ENCODE measurements around the gene EXOC4.
"Not testable (repeated sequence)": the region's sequence is repeated elsewhere in the genome, so short reads cannot be mapped to it uniquely, and the experiment has no call there.

Gene EXOC4

DNA sequence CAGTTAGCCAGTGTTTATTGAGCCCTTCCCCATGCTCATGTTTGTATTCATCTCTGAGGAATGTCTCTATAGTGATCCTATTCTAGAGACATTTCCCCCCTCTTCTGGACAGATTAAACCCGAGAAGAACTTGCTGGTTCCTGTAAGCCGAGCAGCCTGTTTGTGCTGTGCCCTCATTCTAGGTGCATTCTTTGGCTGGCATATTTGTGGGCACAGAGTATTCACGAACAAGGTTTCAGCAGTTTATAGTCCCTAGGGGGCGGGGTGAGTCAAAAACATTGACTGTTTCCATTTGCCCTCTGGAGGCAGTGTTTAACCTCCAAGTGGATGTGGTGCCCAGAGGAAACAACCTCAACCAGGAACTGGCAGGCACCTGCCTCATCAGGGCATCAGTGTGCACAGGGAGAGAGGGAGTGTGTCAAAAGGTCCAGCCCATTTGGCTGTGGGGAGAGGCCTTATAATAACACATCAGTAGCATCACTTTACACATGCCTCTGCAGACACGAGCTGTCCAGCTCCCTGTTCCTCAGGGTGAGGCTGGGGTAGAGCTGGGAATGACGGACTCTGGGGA lies 600.9 kb downstream of the EXOC4 start:
- no peak for DNase-seq

DNA sequence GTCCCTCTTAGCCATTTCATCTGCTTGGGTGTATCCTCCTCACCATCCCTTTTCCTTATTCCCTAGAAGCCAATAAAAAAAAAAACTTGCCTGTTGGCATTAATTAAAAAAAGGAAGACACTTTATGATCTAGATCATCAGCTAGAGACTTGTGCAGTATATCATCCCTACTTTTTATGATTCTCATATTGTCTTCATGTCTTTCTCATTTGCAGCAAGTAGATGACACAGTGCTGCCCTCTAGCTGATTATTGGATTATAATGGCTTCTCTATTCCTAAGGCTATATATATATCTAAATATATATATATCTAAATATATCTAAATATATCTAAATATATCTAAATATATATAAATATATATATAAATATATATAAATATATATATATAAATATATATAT lies 601.9 kb downstream of the EXOC4 start:
- DNase-seq: no peak

DNA sequence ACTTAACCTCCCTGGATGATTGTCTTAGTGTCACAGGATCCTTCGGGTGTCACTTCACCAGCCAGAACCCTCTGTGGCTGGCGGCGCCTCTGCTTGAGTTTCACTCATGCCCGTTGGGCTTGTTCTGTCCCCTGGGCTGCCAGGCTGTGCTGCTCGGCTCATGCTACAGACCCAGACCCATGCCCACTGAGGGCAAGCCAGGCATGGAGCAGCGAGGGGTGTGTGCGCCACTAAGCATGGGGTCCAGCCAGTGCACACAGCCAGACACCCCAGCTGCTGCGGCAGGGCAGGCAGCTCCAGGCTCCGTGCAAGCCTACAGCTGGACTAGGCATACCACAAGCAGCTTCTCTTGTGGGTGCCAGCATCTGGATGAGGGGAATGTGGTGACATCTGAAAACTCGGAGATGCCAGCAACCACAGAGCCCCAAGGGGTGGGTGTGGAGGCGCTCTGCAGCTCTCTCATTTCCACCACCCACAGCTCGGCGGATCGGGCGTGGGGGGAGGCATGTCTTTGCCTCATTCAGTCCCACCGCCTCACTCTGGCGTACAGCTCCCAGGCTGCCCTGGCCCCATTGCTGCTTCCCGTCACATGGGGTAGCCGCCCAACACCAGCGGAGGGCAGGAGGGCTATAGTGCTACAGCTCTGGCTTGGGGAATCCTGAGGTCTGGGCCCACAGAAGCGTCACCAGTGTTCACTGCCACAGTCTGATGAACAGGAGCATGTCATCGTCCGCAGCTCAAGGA lies 604.7 kb downstream of the EXOC4 start:
- DNase-seq: no peak

DNA sequence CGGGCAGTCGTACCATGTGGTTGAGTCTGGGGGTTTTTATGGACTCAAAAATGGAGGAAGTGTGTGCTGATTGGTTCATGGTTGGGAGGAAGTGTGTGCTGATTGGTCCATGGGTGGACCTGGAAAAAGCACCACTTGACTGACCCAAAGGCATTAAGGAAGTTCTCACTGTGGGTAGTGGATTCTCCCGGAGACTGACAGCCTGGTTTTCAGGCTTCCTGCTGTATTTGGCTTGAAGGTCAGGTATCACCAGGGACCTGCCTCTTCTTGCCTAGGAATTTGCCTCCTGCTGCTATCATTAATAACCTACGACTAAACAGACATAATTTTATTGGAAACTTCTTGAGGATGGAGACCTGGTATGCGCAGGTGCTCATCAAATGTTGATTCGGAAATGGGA lies 605.4 kb downstream of the EXOC4 start:
- DNase-seq: no peak

DNA sequence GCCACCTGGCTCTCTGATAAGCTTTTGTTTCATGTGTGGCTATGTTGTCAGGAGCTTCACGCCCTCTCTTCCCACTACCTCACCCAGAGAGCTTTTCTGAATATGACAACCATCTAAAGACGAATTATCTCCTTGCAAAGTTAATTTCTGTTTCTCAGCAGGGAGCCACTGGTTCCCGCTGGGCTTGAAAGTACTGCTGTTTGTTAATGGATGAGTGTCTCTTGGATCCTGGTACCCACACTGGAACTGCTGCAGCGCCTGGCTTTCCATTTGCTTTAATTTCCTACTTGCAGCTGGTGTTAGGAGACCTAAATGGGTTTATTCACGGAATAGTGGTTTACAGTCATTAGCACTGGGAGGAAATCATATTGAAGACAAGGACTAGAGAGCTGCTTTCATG lies 606.4 kb downstream of the EXOC4 start:
- no peak for DNase-seq

DNA sequence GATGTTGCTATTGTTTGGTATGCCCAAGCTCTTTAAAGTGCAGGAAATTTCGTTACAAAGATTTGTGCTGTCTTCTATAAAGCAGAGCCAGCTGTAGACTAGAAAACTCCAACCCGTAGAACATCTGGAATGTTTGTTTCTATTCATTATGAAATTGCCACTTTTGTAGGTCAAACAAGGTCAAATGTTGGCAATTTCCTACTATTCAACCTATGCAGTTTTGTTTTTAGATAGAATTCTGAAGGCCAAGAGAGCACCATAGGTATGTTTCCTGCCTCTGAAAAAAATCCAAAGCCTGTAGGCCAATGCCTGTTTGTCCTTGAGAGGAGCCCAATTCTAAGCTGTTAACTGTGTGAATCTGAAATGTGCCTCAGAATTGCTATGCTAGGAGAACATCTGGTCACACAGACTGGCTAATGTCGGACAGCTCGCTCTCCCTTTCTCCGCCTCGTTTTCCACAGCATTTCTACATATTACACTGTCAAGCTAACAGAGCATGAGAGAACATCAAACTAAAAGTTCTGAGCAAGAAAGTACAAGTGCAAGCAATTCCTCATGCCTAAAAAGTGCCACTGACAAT lies 607.1 kb downstream of the EXOC4 start:
- no peak for DNase-seq

DNA sequence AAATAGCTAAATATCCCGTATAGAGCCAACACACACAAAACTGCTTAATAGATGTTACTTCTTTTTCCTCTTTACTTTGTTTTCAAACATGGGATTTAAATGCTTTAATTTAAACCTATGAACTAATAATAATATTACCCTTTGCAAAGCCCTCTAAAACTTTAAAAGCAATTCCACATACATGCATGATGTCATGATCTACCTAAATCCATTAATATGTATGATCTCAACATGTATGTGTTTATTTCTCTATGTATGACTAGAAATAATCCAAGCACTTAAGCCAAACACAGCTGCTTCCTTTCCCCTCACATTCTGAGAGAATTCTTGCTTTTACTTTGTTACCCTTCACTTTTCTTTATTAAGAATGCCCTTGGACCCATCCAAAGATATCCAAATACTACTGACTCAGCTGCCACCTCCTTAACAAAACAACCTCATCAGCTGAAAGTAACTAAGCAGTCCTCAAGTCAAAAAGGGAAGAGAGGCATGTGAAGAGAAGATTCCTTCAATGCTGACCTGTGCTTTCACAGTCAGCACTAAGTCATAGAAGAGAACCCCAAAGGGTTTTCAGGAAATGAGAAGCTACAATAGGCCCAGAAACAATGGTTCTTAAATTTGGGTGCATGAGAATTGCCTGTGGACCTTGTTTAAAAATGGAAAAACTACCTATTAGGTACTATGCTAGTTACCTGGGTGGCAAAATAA lies 607.9 kb downstream of the EXOC4 start:
- no peak for DNase-seq

DNA sequence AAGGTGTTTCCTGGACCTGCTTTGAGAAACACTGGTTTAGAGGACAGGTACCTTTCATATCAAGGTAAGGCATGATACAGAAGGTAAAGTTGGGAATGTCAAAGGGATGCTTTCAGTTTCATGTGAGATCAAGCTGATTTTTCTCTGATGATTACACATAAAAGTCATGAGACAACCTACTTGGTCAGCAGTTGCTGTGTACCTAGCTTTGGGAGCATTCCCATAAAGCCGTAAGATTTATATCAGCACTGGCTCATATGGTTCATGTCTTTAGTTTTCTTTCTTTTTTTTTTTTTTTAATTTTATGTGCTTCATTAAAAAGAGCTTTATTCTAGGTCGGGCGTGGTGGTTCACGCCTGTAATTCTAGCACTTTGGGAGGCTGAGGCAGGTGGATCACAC lies 609.0 kb downstream of the EXOC4 start:
- no peak for DNase-seq

DNA sequence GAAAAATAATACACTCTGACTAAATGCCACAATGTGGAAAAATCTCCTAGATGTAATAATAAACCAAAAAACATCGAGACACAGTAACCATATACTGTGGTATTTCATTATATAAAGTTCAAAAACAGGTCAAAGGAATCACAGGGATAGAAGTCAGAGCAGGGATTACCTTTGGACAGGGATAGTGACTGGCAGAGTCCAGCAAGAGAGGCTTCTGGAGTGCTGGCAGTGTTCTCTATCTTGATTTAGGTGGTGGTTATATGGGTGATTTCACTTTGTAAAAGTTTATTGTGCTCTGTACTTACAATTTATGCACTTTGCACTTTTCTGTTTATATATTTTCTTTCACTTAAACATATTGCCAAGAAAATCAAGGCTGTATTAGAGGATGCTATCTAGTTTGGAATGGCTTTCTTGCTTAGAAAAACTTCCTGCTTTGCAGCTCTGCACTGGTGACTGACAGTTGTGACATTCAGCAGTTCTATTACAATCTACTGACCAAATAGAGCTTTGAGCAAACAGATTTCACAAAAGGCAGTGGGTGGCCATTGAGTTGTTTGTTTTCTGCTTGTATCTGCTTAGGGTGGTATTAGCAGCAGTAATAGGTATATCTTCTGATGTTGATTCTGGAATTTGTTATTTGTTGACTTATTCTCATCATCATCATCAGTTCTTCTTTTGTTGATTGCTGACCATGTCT lies 610.6 kb downstream of the EXOC4 start:
- no peak for DNase-seq

DNA sequence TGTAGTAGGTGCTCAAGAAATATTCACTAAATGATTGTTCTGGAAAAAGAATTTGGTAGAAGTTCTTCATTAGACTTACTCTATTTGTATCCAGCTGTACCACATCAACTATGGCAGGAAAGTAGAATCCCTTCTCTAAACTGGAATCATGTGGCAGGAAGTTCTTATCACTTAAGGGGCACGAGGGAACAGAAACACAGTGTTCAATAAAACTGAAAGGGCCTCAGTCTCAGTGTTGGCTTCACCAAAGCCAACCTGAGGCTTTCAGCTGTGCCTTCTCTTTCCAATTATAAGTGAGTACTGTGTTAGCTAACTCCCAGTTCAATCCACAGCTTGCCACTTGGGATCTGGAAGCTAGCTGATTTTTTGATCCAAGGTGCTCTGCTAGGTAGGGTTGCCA lies 616.7 kb downstream of the EXOC4 start:
- no peak for DNase-seq

DNA sequence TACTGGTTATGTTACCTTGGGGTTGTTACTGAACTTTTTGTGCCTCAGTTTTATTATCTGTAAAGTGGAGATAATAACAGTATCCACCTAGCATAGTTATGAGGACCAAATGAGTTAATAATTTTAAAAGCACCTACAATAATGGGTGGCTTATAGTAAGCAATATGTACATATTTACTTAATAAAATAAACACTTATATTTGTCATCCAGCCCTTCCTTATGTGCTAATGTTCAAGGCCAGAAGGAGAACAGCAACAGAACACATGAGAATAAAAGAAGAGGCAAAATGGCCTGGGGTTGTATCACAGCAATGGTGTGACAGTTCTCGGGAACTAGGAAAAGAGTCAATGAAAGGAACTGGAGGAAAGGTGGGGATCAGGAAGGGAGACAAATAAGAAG lies 618.9 kb downstream of the EXOC4 start:
- DNase-seq: no peak

DNA sequence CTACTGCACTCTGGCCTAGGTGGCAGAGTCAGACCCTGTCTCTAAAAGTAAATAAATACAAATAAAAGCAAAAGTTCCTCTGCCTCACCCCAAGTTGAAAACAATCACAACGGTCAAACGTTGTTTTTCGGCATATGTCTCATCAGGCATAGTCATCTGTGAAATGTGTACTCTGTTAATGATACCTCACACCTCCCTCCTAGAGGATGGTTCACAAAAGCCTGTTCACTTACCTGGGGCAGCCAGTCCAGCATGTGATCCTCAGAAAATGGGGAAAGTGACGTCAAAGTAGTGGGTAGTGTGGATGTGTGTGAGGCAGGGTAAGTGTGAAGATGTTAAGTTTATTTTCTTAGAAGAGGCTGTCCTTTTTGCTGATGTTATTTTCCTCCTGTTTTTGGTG lies 620.3 kb downstream of the EXOC4 start:
- DNase-seq: no peak

DNA sequence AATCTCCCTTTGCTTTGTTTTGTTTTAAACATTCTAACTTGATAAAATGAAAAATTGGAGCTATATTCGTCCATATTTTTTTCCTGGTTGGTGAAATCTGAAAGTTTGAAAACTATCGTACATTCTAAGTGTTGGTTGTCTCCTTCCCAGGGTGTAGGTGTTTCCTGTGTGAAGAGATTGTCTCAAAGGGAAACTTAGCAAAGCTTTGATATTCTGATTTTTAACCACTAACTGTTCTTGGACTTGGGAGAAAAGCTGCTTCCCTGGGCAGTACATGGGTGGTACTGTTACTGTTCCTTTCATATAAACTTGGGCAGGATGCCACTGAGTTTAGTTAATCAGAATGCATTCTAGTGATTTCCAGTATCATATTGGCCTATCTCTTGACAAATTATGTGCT lies 620.8 kb downstream of the EXOC4 start:
- DNase-seq: no peak

DNA sequence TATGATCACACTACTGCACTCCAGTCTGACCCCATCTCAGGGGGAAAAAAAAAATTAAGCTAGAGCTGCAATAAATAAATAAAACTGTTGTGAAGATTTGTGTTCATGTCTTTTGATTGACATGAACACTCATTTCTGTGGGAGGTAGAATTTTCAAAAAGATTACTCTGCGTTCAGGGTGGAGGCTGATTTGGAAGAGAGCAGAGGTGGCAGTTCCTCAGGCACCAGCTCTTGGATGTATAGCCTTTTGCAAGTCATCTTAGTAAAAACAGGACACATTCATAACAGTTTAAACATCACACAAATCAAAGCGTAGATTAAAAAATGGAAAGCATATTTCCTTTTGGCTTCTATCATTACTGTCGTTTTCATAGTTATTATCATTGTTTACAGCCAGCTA lies 630.7 kb downstream of the EXOC4 start:
- no peak for DNase-seq

DNA sequence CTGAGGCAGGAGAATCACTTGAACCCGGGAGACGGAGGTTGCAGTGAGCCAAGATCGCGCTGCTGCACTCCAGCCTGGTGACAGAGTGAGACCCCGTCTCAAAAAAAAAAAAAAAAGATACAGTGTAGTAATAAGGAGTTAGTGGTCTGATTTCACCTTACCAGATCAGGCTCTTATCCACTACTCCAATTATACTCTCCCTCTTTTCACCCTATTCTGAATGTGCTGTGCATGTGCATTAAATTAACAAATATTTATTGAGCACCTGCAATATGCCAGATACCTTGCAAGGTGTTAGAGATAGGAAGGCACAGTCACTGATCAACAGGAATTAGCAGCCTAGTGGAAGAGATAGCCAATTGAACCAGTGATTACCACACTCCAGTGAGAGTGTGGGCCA lies 632.3 kb downstream of the EXOC4 start:
- no peak for DNase-seq

DNA sequence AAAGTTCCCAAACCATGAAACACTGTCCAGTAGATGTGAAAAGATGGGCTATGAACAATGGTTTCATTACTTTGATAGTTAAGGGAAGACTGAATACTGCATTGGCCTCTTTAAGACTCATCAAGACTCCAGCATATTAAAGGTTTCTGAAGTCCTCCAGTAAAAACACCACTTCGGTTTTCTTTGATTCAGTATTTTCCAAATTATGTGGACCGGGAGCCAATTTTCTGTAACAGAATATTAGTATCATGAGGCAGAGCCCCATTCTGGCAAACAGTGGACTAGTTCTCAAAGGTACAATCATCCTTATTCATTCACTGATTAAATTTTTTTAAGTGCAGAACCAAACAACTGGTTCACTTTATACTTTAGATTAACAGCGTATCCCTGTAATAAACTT lies 633.2 kb downstream of the EXOC4 start:
- no peak for DNase-seq

DNA sequence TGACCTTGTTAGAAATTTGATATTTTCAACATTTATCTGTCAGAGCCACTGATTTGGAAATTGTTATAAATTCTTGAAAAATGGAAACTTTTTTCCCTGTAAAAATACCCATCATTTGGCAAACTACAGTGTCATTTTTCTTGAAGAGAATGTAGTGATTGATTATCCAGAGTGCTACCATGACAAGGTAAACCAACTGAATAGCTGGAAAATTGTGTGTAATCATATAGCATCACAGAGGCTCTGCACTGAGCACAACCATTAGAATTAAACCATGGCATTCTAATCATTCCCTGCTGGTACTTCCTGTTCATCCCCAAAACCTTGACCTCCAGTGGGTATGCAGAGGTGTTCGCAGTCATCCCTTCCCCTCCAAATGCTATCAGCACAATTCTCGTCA lies 633.9 kb downstream of the EXOC4 start:
- DNase-seq: no peak

DNA sequence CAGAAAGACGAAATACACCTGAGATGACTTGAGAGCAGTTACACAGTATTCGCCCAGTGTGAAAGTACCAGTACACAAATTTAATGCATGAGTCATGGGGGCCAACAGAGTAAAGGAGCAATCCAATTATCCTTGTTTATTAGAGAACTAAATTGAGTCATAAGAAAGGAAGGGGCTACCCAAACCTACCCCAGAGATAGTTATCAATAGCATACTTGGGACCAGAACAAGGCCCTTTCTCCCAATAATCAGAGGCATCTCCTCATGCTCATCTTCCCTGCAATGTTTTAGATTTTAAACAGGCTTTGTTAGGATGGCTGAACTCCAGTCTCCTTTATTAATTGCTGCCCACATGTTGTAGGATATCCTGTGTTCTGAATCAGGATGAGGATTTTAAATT lies 634.6 kb downstream of the EXOC4 start:
- no peak for DNase-seq

DNA sequence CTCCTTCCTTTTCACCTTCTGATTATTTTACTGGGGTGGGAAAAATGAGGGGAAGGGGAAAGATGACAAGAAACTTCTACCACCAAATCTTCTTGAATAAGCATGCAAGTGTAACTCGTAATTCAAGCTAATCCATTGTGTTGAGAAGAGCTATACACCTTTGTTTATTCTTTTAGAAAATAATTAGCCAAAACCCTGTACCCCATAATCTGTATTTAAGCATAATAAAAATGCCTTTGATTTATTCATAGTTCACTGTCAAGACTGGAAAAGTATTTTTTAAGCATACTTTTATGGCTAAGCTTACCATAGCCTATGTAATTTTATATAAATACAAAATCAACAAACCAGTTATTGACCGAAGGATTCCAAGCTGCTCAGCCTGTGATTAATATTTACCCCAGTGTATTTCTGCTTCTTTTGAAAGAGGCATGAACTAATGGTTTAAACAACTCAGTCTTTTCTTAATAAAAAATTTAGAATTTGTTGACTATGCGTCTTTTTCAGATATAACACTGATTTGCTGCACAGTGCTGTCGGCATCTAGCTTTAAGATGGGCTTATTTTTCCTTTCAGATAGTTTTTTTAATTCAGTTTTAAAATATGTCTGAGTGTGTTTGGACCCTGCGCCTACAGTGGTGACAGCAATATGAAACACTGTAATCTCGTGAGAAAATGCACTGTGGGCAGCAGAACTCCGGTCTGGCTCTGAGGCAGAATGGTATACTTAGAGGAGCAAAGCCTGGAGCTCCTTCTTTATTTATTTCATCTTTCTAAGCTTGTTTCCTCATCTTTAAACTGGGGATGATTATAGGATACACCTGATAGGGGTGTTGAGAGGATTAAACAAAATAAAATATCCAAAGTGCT lies 635.4 kb downstream of the EXOC4 start:
- no peak for DNase-seq

DNA sequence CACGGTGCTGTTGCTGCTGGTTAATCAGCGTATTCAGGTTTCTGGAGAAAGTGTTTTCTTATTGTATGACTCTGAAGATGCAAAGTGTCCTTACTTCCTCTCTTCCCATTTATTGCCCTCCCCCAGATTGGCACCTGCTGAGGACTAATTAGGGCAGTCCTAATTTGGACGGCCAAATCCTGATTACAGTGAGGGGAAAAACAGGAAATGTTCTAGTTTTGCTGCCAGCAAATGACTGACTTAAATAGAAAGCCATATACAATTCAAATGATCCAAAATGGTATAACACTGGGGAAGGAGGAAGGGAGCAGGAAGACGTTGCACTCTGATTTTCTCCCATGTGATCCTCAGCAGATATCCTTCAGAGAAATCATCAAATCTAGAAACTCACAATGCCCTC lies 651.9 kb downstream of the EXOC4 start:
- no peak for DNase-seq

DNA sequence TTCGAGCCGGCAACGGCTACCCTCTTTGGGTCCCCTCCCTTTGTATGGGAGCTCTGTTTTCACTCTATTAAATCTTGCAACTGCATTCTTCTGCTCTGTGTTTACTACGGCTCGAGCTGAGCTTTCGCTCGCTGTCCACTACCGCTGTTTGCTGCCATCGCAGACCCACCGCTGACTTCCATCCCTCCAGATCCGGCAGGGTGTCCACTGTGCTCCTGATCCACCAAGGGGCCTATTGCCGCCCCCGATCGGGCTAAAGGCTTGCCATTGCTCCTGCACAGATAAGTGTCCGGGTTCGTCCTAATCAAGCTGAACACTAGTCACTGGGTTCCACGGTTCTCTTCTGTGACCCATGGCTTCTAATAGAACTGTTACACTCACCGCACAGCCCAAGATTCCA lies 653.7 kb downstream of the EXOC4 start:
- DNase-seq: not testable (repeated sequence)

DNA sequence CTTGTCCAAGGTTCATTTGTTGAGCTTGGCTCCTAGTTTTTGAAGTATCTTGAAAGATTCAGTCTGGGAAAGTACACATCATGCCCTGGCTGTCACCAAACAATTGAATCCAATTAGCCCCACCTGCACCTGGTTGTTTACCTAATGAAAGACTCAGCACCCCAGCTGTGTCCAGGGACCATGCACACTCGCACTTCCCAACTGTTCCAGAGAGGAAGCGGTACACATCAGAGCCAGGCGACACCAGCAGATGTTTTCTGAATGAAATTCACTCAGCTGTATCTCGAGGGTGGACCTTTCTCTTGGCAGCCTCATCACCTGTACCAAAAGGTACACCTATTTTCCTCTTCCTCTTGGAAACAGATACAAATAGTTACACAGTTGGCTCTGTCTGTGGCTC lies 657.9 kb downstream of the EXOC4 start:
- DNase-seq: no peak

DNA sequence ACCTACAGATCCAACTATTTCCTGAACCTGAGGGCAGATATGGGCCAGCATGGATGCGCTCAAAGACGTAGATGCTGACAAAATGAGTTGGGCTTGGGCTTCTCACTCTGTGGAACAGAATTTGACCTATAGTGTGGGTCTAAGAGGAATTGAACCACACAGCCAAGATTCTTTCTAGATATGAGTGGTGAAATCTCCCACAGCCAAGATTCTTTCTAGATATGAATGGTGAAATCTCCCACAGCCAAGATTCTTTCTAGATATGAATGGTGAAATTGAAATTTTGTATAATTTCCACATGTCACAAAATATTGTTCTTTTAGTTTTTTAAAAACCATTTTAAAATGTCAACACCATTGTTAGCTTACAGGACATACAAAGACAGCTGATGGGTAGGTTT lies 658.8 kb downstream of the EXOC4 start:
- DNase-seq: no peak
